Rectal smooth muscle tissue (tissue), 1 donor: ENCODE measurements around the gene VMP1.
"Not testable (repeated sequence)": the region's sequence is repeated elsewhere in the genome, so short reads cannot be mapped to it uniquely, and the experiment has no call there.

Experiments
- H3K27ac ChIP-seq: one replicate; pipeline ENCODE4 v1.7.0; 2013; ENCODE audit warnings: low read depth, low read length, inconsistent platforms
- H3K27me3 ChIP-seq: one replicate; pipeline ENCODE4 v1.7.0; 2013; ENCODE audit warnings: low read length; ENCODE audit not compliant: control insufficient read depth, insufficient read depth
- H3K36me3 ChIP-seq: one replicate; pipeline ENCODE4 v1.7.0; 2013; ENCODE audit warnings: low read length; ENCODE audit not compliant: control insufficient read depth, insufficient read depth
- H3K4me1 ChIP-seq: one replicate; pipeline ENCODE4 v1.7.0; 2013; ENCODE audit warnings: low read length; ENCODE audit not compliant: control insufficient read depth, insufficient read depth
- H3K4me3 ChIP-seq: one replicate; pipeline ENCODE4 v1.7.0; 2013; ENCODE audit warnings: low read length
- H3K9ac ChIP-seq: one replicate; pipeline ENCODE4 v1.7.0; 2013; ENCODE audit warnings: low read length

Gene VMP1

GRCh38 chr17:59746849-59747445, 39.5 kb downstream of the VMP1 start:
- H3K27me3 ChIP-seq = no peaks in the 10 kb centered on the region
- H3K9ac ChIP-seq = no peak overlapping the region
- H3K36me3 ChIP-seq = no peaks in the 10 kb centered on the region
- H3K4me1 ChIP-seq = no peaks in the 10 kb centered on the region
- H3K27ac ChIP-seq = no peak overlapping the region
- no peak overlapping the region for H3K4me3 ChIP-seq

- H3K27ac ChIP-seq = no peak overlapping the region
- H3K9ac ChIP-seq = no peak overlapping the region
- no peaks in the 10 kb centered on the region for H3K27me3 ChIP-seq
- no peaks in the 10 kb centered on the region for H3K36me3 ChIP-seq
- peaks cover 2% of the 10 kb centered on the region for H3K4me1 ChIP-seq
- no peak overlapping the region for H3K4me3 ChIP-seq
Observed at GRCh38 chr17:59748591-59748990, 41.1 kb downstream of the VMP1 start.

GRCh38 chr17:59751955-59752413, 44.5 kb downstream of the VMP1 start:
- H3K27ac ChIP-seq = no peak overlapping the region
- no peak overlapping the region for H3K4me3 ChIP-seq
- H3K27me3 ChIP-seq = no peaks in the 10 kb centered on the region
- no peak overlapping the region for H3K9ac ChIP-seq
- H3K36me3 ChIP-seq = no peaks in the 10 kb centered on the region
- peaks cover 13% of the 10 kb centered on the region for H3K4me1 ChIP-seq

- H3K9ac ChIP-seq = no peak overlapping the region
- H3K36me3 ChIP-seq = no peaks in the 10 kb centered on the region
- peaks cover 13% of the 10 kb centered on the region for H3K4me1 ChIP-seq
- H3K4me3 ChIP-seq = no peak overlapping the region
- no peaks in the 10 kb centered on the region for H3K27me3 ChIP-seq
- no peak overlapping the region for H3K27ac ChIP-seq
Observed at GRCh38 chr17:59752446-59752845, 45.0 kb downstream of the VMP1 start.

GRCh38 chr17:59752922-59753321, 45.5 kb downstream of the VMP1 start:
- H3K27ac ChIP-seq = no peak overlapping the region
- H3K27me3 ChIP-seq = no peaks in the 10 kb centered on the region
- H3K4me1 ChIP-seq = peaks cover 13% of the 10 kb centered on the region
- H3K36me3 ChIP-seq = peaks cover under 1% of the 10 kb centered on the region
- H3K9ac ChIP-seq = no peak overlapping the region
- no peak overlapping the region for H3K4me3 ChIP-seq

- H3K4me1 ChIP-seq = peaks cover 13% of the 10 kb centered on the region
- H3K36me3 ChIP-seq = peaks cover 4% of the 10 kb centered on the region
- no peaks in the 10 kb centered on the region for H3K27me3 ChIP-seq
- H3K27ac ChIP-seq = peak overlapping the region; percentile 66
- no peak overlapping the region for H3K9ac ChIP-seq
- H3K4me3 ChIP-seq = peak overlapping the region; percentile 15
Observed at GRCh38 chr17:59753522-59754467, 46.3 kb downstream of the VMP1 start.

GRCh38 chr17:59754552-59754951, 47.1 kb downstream of the VMP1 start:
- Histone ChIP-seq H3K27ac (peak overlapping the region; percentile 63), H3K36me3 (peaks cover 4% of the 10 kb centered on the region), H3K4me3 (no peak overlapping the region), H3K9ac (no peak overlapping the region), H3K27me3 (no peaks in the 10 kb centered on the region), H3K4me1 (peaks cover 13% of the 10 kb centered on the region)

- H3K27me3 ChIP-seq, H3K36me3 ChIP-seq, H3K4me3 ChIP-seq, H3K9ac ChIP-seq: not testable (repeated sequence)
- Histone ChIP-seq H3K27ac (peak overlapping the region; percentile 63), H3K4me1 (peaks cover 13% of the 10 kb centered on the region)
Observed at GRCh38 chr17:59755069-59755468, 47.6 kb downstream of the VMP1 start.

GRCh38 chr17:59756236-59756818, 48.9 kb downstream of the VMP1 start:
- Histone ChIP-seq H3K4me3 (no peak overlapping the region), H3K27me3 (no peaks in the 10 kb centered on the region), H3K9ac (no peak overlapping the region), H3K27ac (peak overlapping the region; percentile 56), H3K4me1 (peaks cover 13% of the 10 kb centered on the region), H3K36me3 (peaks cover 4% of the 10 kb centered on the region)

GRCh38 chr17:59757043-59757442, 49.6 kb downstream of the VMP1 start:
- peaks cover 13% of the 10 kb centered on the region for H3K4me1 ChIP-seq
- no peaks in the 10 kb centered on the region for H3K27me3 ChIP-seq
- H3K4me3 ChIP-seq = no peak overlapping the region
- no peak overlapping the region for H3K9ac ChIP-seq
- H3K36me3 ChIP-seq = peaks cover 4% of the 10 kb centered on the region
- peak overlapping the region; percentile 56 for H3K27ac ChIP-seq

- H3K27me3 ChIP-seq = no peaks in the 10 kb centered on the region
- peaks cover 4% of the 10 kb centered on the region for H3K36me3 ChIP-seq
- no peak overlapping the region for H3K4me3 ChIP-seq
- no peak overlapping the region for H3K27ac ChIP-seq
- peaks cover 13% of the 10 kb centered on the region for H3K4me1 ChIP-seq
- no peak overlapping the region for H3K9ac ChIP-seq
Observed at GRCh38 chr17:59757470-59757869, 50.0 kb downstream of the VMP1 start.

- peaks cover 15% of the 10 kb centered on the region for H3K4me1 ChIP-seq
- no peaks in the 10 kb centered on the region for H3K27me3 ChIP-seq
- H3K36me3 ChIP-seq = peaks cover 4% of the 10 kb centered on the region
- no peak overlapping the region for H3K4me3 ChIP-seq
- no peak overlapping the region for H3K27ac ChIP-seq
- H3K9ac ChIP-seq = no peak overlapping the region
Observed at GRCh38 chr17:59757881-59758385, 50.5 kb downstream of the VMP1 start.
